ENCODE results near the gene LRRC52. TPM values are rescaled to one million over a fixed set of nuclear protein-coding genes. Genes with fewer than 3 reads are reported as not detected.

The LRRC52 gene
- total RNA-seq, 1 experiment from 2014 or later: not detected

DNA sequence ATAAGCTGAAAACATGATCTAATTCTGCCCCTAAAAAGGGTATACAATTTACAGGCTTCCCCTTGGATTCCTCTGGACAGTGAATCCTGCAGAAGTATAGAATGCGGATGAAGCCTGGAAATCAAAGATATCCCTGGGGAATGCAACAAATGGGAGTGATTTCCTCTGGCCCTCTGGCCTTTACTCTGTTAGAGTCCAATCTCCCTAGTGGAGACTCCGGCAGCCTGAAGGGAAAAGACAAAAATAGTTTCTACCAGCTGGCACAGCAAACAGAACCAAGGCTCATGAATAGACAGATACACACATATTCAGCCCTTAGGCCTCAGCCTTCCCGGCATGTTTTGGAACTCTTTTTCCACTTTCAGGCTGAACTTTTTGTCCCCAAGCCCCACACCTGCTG lies 3.9 kb upstream of the LRRC52 start:
- no peaks in the 10 kb centered on the region for H3K9me3 ChIP-seq (ENCODE audit: insufficient read depth, low read depth)
- no TSS peak for BruUV-seq (replicated peaks)
- H3K79me2 ChIP-seq (ENCODE audit: low read depth): no peaks in the 10 kb centered on the region
- H3K4me1 ChIP-seq (replicated peaks; ENCODE audit: insufficient read depth): peaks cover 11% of the 10 kb centered on the region
- H3K36me3 ChIP-seq (ENCODE audit: low read depth): no peaks in the 10 kb centered on the region
- H4K20me1 ChIP-seq (ENCODE audit: insufficient read depth): no peaks in the 10 kb centered on the region
- H3K27me3 ChIP-seq (ENCODE audit: insufficient read depth, low read depth): 0 out of 2 replicates have a peak, but pooled peaks cover 6% of the 10 kb centered on the region
- POLR2A ChIA-PET (ENCODE audit: unreplicated experiment): no interaction called here
- H3F3A ChIP-seq (ENCODE audit: insufficient read depth, low read depth): 0 out of 2 replicates have a peak, but pooled peaks cover 4% of the 10 kb centered on the region
- H3K4me3 ChIP-seq: no peak overlapping the region
- TF ChIP-seq CTCF (conservative IDR thresholded peaks at IDR 0.05) (no peak), EZH2 (IDR thresholded peaks at IDR 0.05; ENCODE audit: low read depth) (no peak)
- no peak for DNase-seq
- no peak overlapping the region for H2AFZ ChIP-seq
- no peaks in the 10 kb centered on the region for H3K9me2 ChIP-seq (ENCODE audit: insufficient read depth)
- peak overlapping the region; percentile 46; the same call in 1 of the 2 replicates for H3K4me2 ChIP-seq
- intact Hi-C loops (cut with micrococcal nuclease; ENCODE audit: unreplicated experiment): no loop called here
- CTCF ChIA-PET: interaction anchor here (0.5 kb wide), 1 partner anchor 627 kb away, joined by 3 read pairs; the partner anchor contains the start of gene FAM78B
- H3K27ac ChIP-seq: no peak overlapping the region

- H3K4me3 ChIP-seq: no peak overlapping the region
- peaks cover 7% of the 10 kb centered on the region; the same call in 1 of the 2 replicates for H3K27me3 ChIP-seq (ENCODE audit: insufficient read depth, low read depth)
- no peak for DNase-seq
- ChIA-PET CTCF (no interaction called here), POLR2A (ENCODE audit: unreplicated experiment) (no interaction called here)
- H3K9me3 ChIP-seq (ENCODE audit: insufficient read depth, low read depth): no peaks in the 10 kb centered on the region
- H4K20me1 ChIP-seq (ENCODE audit: insufficient read depth): no peaks in the 10 kb centered on the region
- no peak overlapping the region for H3K27ac ChIP-seq
- no peak overlapping the region for H3K4me2 ChIP-seq
- intact Hi-C loops (cut with micrococcal nuclease; ENCODE audit: unreplicated experiment): no loop called here
- H3K4me1 ChIP-seq (replicated peaks; ENCODE audit: insufficient read depth): peaks cover 11% of the 10 kb centered on the region
- TF ChIP-seq CTCF (conservative IDR thresholded peaks at IDR 0.05) (no peak), EZH2 (IDR thresholded peaks at IDR 0.05; ENCODE audit: low read depth) (no peak)
- H3K9me2 ChIP-seq (ENCODE audit: insufficient read depth): no peaks in the 10 kb centered on the region
- BruUV-seq (replicated peaks): no TSS peak
- H3K79me2 ChIP-seq (ENCODE audit: low read depth): no peaks in the 10 kb centered on the region
- 0 out of 2 replicates have a peak, but pooled peaks cover 4% of the 10 kb centered on the region for H3F3A ChIP-seq (ENCODE audit: insufficient read depth, low read depth)
- no peaks in the 10 kb centered on the region for H3K36me3 ChIP-seq (ENCODE audit: low read depth)
- H2AFZ ChIP-seq: no peak overlapping the region
Measured at GRCh38 chr1:165542015-165542631, 1.7 kb upstream of the LRRC52 start.

DNA sequence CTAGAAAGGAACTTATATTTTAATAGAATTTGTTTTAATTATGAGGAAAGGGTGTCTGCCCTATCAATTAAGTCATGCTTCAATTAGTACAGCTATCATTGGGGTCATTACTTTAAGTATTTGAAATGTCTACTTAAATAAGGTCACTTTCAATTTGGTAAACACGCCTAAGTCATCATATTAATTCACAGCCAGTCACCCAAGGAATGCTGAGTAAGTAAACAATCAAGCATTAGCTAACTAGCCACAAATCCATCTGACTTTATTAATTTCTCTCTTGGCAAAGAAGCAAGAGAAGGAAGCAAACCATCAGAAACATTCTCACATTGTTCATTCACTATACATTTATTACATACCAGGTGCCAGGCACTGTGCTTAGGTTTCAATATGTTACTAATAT lies 1.2 kb upstream of the LRRC52 start:
- intact Hi-C loops (cut with micrococcal nuclease; ENCODE audit: unreplicated experiment): no loop called here
- POLR2A ChIA-PET (ENCODE audit: unreplicated experiment): no interaction called here
- BruUV-seq (replicated peaks): no TSS peak

More for the DNA sequence above, 1.2 kb upstream of the LRRC52 start:
- no peaks in the 10 kb centered on the region for H3K9me3 ChIP-seq (ENCODE audit: insufficient read depth, low read depth)
- no peak overlapping the region for H3K27ac ChIP-seq
- DNase-seq: no peak
- H3K27me3 ChIP-seq (ENCODE audit: insufficient read depth, low read depth): peaks cover 7% of the 10 kb centered on the region; the same call in 1 of the 2 replicates
- H3K79me2 ChIP-seq (ENCODE audit: low read depth): no peaks in the 10 kb centered on the region
- 0 out of 2 replicates have a peak, but pooled peaks cover 4% of the 10 kb centered on the region for H3F3A ChIP-seq (ENCODE audit: insufficient read depth, low read depth)
- H3K4me2 ChIP-seq: no peak overlapping the region
- TF ChIP-seq EZH2 (IDR thresholded peaks at IDR 0.05; ENCODE audit: low read depth): no peak
- no peak for TF ChIP-seq CTCF (conservative IDR thresholded peaks at IDR 0.05)
- no peaks in the 10 kb centered on the region for H4K20me1 ChIP-seq (ENCODE audit: insufficient read depth)
- H3K4me3 ChIP-seq: no peak overlapping the region
- no peaks in the 10 kb centered on the region for H3K9me2 ChIP-seq (ENCODE audit: insufficient read depth)
- no peak overlapping the region for H2AFZ ChIP-seq
- H3K36me3 ChIP-seq (ENCODE audit: low read depth): no peaks in the 10 kb centered on the region
- H3K4me1 ChIP-seq (replicated peaks; ENCODE audit: insufficient read depth): peaks cover 11% of the 10 kb centered on the region
- CTCF ChIA-PET: no interaction called here
